GM21528 (cell line): Measurements from ENCODE around the gene TUSC2.

Experiments used
- ATAC-seq: cut with Tn5 transposase; IDR thresholded peaks from one replicate; pipeline ENCODE4 v1.9.1; 2021; ENCODE audit warnings: mild to moderate bottlenecking, moderate library complexity; ENCODE audit not compliant: unreplicated experiment, low FRiP score

Gene TUSC2

GRCh38 chr3:50338965-50339364 lies 10.9 kb upstream of the TUSC2 start:
- no peak for ATAC-seq

GRCh38 chr3:50337175-50337861 lies 9.3 kb upstream of the TUSC2 start:
- ATAC-seq, result peak; percentile 70

DNA sequence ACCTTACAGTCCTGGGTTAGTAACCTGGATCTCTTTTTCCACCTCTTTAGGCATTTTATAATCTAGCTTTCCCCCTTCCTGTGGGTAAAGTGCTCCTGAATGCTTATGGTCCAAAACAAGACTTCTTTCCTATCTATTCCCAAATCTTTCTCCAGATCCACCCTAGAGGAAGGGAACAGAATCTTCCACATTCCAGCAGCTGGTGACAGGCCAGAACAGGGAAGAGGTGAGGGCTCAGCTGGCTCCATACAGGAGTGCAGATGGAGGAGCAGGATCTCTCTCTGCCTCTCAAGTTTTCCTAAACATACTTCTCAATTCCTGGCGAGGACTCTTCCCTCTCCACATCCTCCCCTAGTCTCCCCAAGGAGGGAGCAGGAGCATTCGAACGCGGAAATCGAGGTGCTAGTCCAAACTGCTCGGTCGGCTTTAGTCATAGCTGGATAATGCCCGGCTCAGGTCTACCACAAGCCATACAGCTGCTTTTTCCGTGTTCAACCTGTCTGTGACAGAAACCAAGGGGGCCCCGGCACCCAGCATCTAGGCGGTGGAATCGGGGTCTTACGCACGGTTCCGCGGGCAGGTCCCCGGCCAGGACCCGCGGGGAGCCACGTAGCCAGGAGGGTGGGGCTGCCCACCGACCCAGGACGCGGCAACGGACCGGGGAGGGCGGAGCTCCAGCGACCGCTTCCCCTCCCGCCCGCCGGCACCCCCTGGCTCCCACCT lies 8.6 kb upstream of the TUSC2 start:
- peak; percentile 30 for ATAC-seq

- no peak for ATAC-seq
Observed at GRCh38 chr3:50334339-50335075, 6.5 kb upstream of the TUSC2 start.

DNA sequence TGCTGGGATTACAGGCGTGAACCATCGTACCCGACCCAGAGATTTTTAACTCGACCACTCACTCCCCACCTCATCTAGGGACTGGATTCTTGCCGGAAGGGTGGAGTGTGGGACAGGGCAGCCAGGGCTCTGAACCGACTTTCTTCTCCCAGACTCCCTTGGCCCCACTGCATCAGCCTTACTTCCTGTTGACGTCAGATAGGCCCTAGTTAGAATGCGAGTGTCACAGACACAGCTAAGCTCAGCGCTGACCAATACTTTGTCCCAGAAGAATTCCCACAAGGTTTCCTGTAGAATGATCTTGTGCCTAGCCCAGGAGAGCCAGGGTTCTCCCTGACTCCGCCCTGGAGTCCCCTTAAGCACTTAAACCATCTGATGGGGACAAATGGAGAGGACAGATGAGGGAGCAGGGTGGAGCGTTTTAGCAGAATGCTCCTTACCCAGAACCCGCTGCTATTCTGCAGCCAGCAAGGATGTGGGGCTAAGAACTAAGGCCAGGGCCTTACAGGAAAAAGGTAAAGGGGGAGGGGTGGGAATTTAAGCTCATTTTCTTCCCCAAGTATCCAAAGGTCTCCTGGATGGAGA lies 5.8 kb upstream of the TUSC2 start:
- ATAC-seq, result no peak

DNA sequence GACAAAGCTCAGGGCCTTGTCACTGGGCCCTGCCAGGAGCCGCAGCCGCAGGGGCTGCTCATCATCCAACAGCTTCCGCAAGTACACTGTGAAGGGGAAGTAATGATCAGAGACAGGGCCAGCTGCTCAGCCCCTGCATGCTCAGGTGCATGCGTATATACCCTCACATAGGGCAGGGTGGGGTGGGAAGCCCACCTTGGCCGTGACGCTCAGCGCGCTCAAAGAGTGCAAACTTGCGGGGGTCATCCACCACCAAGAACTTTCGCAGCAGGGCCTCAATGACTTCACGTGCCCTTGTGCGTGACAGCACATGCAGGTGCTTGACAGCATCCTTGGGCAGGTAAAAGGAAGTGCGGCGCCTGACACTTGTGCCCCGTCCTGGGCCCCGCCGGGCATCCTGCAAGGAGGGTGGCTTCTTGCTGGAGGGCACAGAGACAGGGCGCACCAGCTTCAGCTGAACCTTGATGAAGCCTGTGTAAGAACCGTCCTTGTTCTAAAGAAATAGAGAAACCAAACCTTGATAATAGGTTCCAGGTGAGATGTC lies 3.4 kb upstream of the TUSC2 start:
- no peak for ATAC-seq

- ATAC-seq, result no peak
Observed at GRCh38 chr3:50330330-50330729, 2.3 kb upstream of the TUSC2 start.

GRCh38 chr3:50327129-50327528 lies 894 bp downstream of the TUSC2 start:
- no peak for ATAC-seq

GRCh38 chr3:50326182-50326541 lies 1.9 kb downstream of the TUSC2 start:
- no peak for ATAC-seq

DNA sequence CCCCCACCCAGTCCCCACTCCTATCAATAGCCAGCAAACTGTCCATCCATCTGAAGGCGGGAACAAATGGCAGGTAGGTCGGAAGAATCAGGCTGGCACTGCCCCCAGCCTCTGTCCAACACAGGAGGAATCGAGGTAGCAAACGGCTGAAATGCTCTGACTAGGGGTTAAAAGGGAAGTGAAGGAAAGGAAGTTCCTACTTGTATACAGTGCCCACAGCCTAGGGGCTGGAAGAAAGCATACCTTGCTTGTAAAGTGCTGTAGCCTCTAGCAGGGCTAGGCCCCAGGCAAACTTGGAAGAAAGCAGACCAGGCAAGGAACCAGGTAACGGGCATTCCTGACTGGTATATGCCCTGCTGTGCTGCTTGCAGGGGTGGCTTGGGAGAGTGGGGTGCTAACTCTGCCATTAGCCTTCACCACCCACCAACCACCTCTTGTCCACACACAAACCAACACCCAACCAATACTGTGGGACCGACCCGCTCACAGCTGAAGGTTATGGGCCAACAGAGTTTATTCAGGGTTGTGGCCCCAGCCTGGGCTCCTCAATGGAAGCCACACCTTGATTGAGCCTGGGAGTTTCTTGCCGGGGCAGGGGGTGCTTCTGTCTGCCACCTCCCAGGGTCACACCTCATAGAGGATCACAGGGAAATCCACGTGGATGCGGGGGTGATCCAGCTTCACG lies 2.4 kb downstream of the TUSC2 start:
- no peak for ATAC-seq

- ATAC-seq, result no peak
Observed at GRCh38 chr3:50325113-50325480, 2.9 kb downstream of the TUSC2 start.

DNA sequence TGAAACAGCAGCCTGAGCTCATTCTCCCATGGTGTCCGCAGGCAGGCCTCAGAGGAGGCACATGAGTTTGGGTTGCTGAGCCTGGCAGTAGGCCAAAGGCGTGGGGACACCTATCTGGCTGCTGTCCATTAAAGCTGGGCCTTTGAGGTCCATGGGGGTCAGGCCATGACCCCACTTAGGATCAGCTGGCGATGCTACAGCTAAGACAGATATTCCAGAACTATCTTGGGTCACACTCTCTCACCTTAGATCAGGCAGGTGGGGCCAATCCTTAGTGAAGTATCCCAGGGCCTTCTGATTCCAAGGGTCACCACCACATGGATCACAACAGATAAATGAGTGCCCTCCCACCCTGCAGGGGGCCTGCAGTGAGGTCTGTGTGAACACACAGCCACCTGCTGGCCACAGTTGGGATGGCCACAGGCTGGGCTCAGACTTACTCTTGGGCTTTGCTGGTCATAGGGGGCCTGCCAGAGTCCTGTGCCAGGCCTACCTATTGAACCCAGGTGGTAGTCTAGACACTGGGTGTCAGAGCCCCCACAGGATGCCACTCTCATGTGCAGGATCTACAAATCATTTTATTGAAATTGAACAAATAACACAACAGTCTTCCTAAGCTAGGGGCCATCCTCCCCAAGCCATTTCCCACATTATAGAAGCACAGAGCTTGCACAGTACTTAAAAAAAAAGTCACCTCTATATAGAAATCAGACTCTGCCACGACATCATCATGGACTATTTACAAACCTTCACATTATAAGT lies 3.5 kb downstream of the TUSC2 start:
- no peak for ATAC-seq

DNA sequence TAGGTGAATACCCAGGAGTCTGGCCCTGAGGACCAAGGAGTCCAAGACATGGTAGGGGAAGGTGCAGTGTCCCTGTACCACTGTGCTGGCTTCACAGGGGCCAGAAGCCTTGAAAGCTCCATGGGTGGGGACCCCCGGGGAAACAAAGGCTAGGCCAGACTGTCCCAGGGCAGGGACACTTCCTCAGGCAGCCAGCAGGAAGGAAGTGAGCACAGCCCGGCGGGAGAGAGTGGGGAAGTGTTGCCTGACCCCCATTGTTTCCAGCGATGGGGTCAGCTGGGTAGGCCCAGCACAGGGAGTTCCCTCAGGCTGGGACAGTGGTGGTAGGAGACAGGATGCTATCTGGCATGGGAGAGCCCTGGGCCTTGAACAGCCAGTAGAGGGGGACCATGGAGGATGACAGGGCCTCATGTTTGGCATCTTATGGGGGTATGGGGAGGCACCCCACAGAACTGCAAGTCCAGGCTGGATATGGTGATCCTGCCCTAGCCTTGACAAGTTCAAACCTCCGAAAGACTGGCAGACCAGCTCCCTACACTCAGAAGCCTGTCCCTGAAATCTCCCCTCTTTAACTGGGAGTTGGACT lies 4.3 kb downstream of the TUSC2 start:
- ATAC-seq, result no peak

- no peak for ATAC-seq
Observed at GRCh38 chr3:50323092-50323600, 4.9 kb downstream of the TUSC2 start.

DNA sequence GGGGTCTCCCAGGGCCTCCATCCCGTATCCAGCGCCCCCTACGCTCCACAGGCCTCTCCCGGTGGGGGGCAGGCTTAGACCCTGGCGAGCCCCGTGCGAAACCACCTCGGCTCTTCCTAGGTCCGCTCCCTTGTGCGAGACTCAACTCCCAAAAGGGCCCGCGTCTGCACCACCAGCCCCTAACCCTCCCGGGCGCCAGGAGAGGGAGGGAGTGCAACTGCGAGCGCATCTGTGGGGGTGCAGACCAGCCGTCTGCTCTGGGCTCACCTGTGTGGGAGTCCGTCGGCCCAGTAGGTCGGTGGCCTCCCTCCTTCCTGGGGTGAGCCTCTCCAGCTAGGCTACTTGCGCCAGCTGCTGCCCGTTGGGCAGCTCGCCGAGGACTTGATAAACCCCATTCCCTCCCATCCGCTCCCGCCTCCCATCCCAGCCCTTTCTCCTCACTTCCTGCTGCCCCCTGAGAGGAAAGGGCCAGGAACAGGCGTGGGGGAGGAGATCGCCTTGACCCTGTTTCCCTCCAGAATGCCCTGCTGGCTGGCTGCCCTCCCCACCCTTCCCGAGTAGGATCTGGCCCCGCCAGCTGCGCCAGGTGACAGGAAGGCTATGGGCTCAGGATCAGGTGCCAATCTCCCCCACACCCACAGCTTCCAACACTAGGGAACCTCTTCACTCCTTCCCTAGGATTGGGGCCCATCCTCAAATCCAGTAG lies 5.5 kb downstream of the TUSC2 start, which contains the start of gene HYAL2:
TSS of gene HYAL2 (minus strand) at position 360 of the 706 bp plus-strand sequence. CDS start 2,256 bp downstream, outside the sequence.
- ATAC-seq, result no peak

DNA sequence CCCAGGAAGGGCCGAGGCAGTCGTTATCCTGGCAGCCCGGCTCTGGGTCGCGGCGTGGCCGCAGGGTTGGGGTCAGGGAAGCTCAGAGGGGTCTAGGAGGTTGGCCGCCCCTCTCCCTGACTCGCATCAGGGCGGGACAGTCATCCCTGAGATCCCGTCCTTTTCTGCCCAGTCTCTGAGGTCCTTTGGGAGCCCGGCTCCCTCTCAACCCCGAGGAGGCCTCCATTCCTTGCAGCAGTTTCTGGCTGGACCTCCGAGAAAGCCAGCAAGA lies 6.0 kb downstream of the TUSC2 start:
- no peak for ATAC-seq

GRCh38 chr3:50321336-50322114 lies 6.5 kb downstream of the TUSC2 start:
- ATAC-seq, result peak; percentile 74

GRCh38 chr3:50320853-50321335 lies 7.1 kb downstream of the TUSC2 start:
- peak; percentile 41 for ATAC-seq
